ENCODE results near the gene MACC1. TPM values are rescaled to one million over a fixed set of nuclear protein-coding genes. Genes with fewer than 3 reads are reported as not detected.

MACC1 gene
- total RNA-seq, 2 donors from 2014 or later = 0.14 to 0.56 TPM

- Histone ChIP-seq H3K27ac (no peak overlapping the region), H3K4me3 (no peak overlapping the region), H3K4me1 (ENCODE audit: control insufficient read depth in 1 of 2, low read depth in 2 of 2) (no peaks in the 10 kb centered on the region), H3K27me3 (replicated peaks; ENCODE audit: insufficient read depth) (no peaks in the 10 kb centered on the region), H3K36me3 (no peaks in the 10 kb centered on the region), H3K9me3 (no peaks in the 10 kb centered on the region)
- no peak for ATAC-seq (ENCODE audit: insufficient number of reproducible peaks, low FRiP score, low read depth)
- no peak for DNase-seq (ENCODE audit: low spot score)
- no peak for TF ChIP-seq CTCF (IDR thresholded peaks at IDR 0.05)
Measured at GRCh38 chr7:20249376-20249775, 32.2 kb upstream of the MACC1 start.

- Histone ChIP-seq H3K9me3 (no peaks in the 10 kb centered on the region), H3K4me1 (ENCODE audit: control insufficient read depth in 1 of 2, low read depth in 2 of 2) (no peaks in the 10 kb centered on the region), H3K27me3 (replicated peaks; ENCODE audit: insufficient read depth) (no peaks in the 10 kb centered on the region), H3K36me3 (no peaks in the 10 kb centered on the region), H3K4me3 (no peak overlapping the region), H3K27ac (no peak overlapping the region)
- no peak for TF ChIP-seq CTCF (IDR thresholded peaks at IDR 0.05)
- DNase-seq (ENCODE audit: low spot score) = no peak
- no peak for ATAC-seq (ENCODE audit: insufficient number of reproducible peaks, low FRiP score, low read depth)
Measured at GRCh38 chr7:20246236-20246635, 29.1 kb upstream of the MACC1 start.

- no peak overlapping the region for H3K27ac ChIP-seq
- H3K4me1 ChIP-seq (ENCODE audit: control insufficient read depth in 1 of 2, low read depth in 2 of 2) = no peaks in the 10 kb centered on the region
- no peaks in the 10 kb centered on the region for H3K9me3 ChIP-seq
- no peak for TF ChIP-seq CTCF (IDR thresholded peaks at IDR 0.05)
- no peak overlapping the region for H3K4me3 ChIP-seq
- no peak for ATAC-seq (ENCODE audit: insufficient number of reproducible peaks, low FRiP score, low read depth)
- no peaks in the 10 kb centered on the region for H3K27me3 ChIP-seq (replicated peaks; ENCODE audit: insufficient read depth)
- DNase-seq (ENCODE audit: low spot score) = no peak
- no peaks in the 10 kb centered on the region for H3K36me3 ChIP-seq
Measured at GRCh38 chr7:20244334-20245120, 27.3 kb upstream of the MACC1 start.

GRCh38 chr7:20241911-20242261 lies 24.7 kb upstream of the MACC1 start:
- H3K9me3 ChIP-seq = no peaks in the 10 kb centered on the region
- TF ChIP-seq CTCF (IDR thresholded peaks at IDR 0.05) = no peak

GRCh38 chr7:20241194-20241910 lies 24.2 kb upstream of the MACC1 start:
- no peak for TF ChIP-seq CTCF (IDR thresholded peaks at IDR 0.05)
- Histone ChIP-seq H3K36me3 (no peaks in the 10 kb centered on the region), H3K4me1 (ENCODE audit: control insufficient read depth in 1 of 2, low read depth in 2 of 2) (no peaks in the 10 kb centered on the region), H3K27me3 (replicated peaks; ENCODE audit: insufficient read depth) (no peaks in the 10 kb centered on the region), H3K4me3 (no peak overlapping the region), H3K27ac (no peak overlapping the region), H3K9me3 (no peaks in the 10 kb centered on the region)
- DNase-seq (ENCODE audit: low spot score) (no peak), ATAC-seq (ENCODE audit: insufficient number of reproducible peaks, low FRiP score, low read depth) (no peak)

More at GRCh38 chr7:20241911-20242261, 24.7 kb upstream of the MACC1 start:
- ATAC-seq (ENCODE audit: insufficient number of reproducible peaks, low FRiP score, low read depth) = no peak
- Histone ChIP-seq H3K4me1 (ENCODE audit: control insufficient read depth in 1 of 2, low read depth in 2 of 2) (no peaks in the 10 kb centered on the region), H3K27ac (no peak overlapping the region), H3K4me3 (no peak overlapping the region), H3K27me3 (replicated peaks; ENCODE audit: insufficient read depth) (no peaks in the 10 kb centered on the region), H3K36me3 (no peaks in the 10 kb centered on the region)
- no peak for DNase-seq (ENCODE audit: low spot score)
